ENCODE results near the gene ACOXL.

The ACOXL gene

GRCh38 chr2:111068435-111069058 lies 336.2 kb downstream of the ACOXL start:
- TF ChIP-seq CTCF (IDR thresholded peaks at IDR 0.05; ENCODE audit: insufficient read depth, low read length, poor library complexity, severe bottlenecking) (no peak), EZH2phosphoT487 (conservative IDR thresholded peaks at IDR 0.05; ENCODE audit: low read length) (no peak)
- no peak overlapping the region for H3K4me2 ChIP-seq (ENCODE audit: low read depth, low read length, poor library complexity, severe bottlenecking)

GRCh38 chr2:111069722-111070121 lies 337.3 kb downstream of the ACOXL start:
- no peak overlapping the region for H2AFZ ChIP-seq (ENCODE audit: low read depth, low read length, severe bottlenecking)
- no peaks in the 10 kb centered on the region for H3F3A ChIP-seq (ENCODE audit: insufficient read depth)
- H3K27ac ChIP-seq (ENCODE audit: low read depth, low read length), result no peak overlapping the region
- H3K27me3 ChIP-seq (ENCODE audit: low read length), result no peaks in the 10 kb centered on the region
- H3K9me3 ChIP-seq (ENCODE audit: insufficient read depth, low read length), result no peaks in the 10 kb centered on the region
- no peaks in the 10 kb centered on the region for H3K9me2 ChIP-seq (replicated peaks; ENCODE audit: insufficient read depth, low read length)
- TF ChIP-seq CTCF (IDR thresholded peaks at IDR 0.05; ENCODE audit: insufficient read depth, low read length, poor library complexity, severe bottlenecking), result no peak
- no peak for TF ChIP-seq EZH2phosphoT487 (conservative IDR thresholded peaks at IDR 0.05; ENCODE audit: low read length)
- no peak overlapping the region for H3K4me2 ChIP-seq (ENCODE audit: low read depth, low read length, poor library complexity, severe bottlenecking)
- H4K20me1 ChIP-seq (ENCODE audit: low read depth, low read length), result no peaks in the 10 kb centered on the region
- no peak overlapping the region for H3K4me3 ChIP-seq (ENCODE audit: insufficient read depth, low read length, poor library complexity, severe bottlenecking)
- H3K9ac ChIP-seq (ENCODE audit: low read length), result no peak overlapping the region
- no peaks in the 10 kb centered on the region for H3K36me3 ChIP-seq (ENCODE audit: low read length)
- H3K79me2 ChIP-seq (ENCODE audit: insufficient read depth, low read length), result no peaks in the 10 kb centered on the region

More at GRCh38 chr2:111068435-111069058, 336.2 kb downstream of the ACOXL start:
- H3K27me3 ChIP-seq (ENCODE audit: low read length), result no peaks in the 10 kb centered on the region
- no peaks in the 10 kb centered on the region for H3K9me3 ChIP-seq (ENCODE audit: insufficient read depth, low read length)
- H2AFZ ChIP-seq (ENCODE audit: low read depth, low read length, severe bottlenecking), result no peak overlapping the region
- H3K27ac ChIP-seq (ENCODE audit: low read depth, low read length), result no peak overlapping the region
- no peaks in the 10 kb centered on the region for H3K9me2 ChIP-seq (replicated peaks; ENCODE audit: insufficient read depth, low read length)
- no peaks in the 10 kb centered on the region for H3F3A ChIP-seq (ENCODE audit: insufficient read depth)
- H3K79me2 ChIP-seq (ENCODE audit: insufficient read depth, low read length), result no peaks in the 10 kb centered on the region
- H4K20me1 ChIP-seq (ENCODE audit: low read depth, low read length), result no peaks in the 10 kb centered on the region
- H3K36me3 ChIP-seq (ENCODE audit: low read length), result no peaks in the 10 kb centered on the region
- no peak overlapping the region for H3K9ac ChIP-seq (ENCODE audit: low read length)
- H3K4me3 ChIP-seq (ENCODE audit: insufficient read depth, low read length, poor library complexity, severe bottlenecking), result no peak overlapping the region

GRCh38 chr2:111071600-111072171 lies 339.3 kb downstream of the ACOXL start:
- no peaks in the 10 kb centered on the region for H3F3A ChIP-seq (ENCODE audit: insufficient read depth)
- no peaks in the 10 kb centered on the region for H3K79me2 ChIP-seq (ENCODE audit: insufficient read depth, low read length)
- TF ChIP-seq EZH2phosphoT487 (conservative IDR thresholded peaks at IDR 0.05; ENCODE audit: low read length) (no peak), CTCF (IDR thresholded peaks at IDR 0.05; ENCODE audit: insufficient read depth, low read length, poor library complexity, severe bottlenecking) (no peak)
- no peaks in the 10 kb centered on the region for H3K27me3 ChIP-seq (ENCODE audit: low read length)
- H4K20me1 ChIP-seq (ENCODE audit: low read depth, low read length), result no peaks in the 10 kb centered on the region
- H3K9ac ChIP-seq (ENCODE audit: low read length), result no peak overlapping the region
- no peaks in the 10 kb centered on the region for H3K9me3 ChIP-seq (ENCODE audit: insufficient read depth, low read length)
- no peak overlapping the region for H3K27ac ChIP-seq (ENCODE audit: low read depth, low read length)
- H3K9me2 ChIP-seq (replicated peaks; ENCODE audit: insufficient read depth, low read length), result no peaks in the 10 kb centered on the region
- no peaks in the 10 kb centered on the region for H3K36me3 ChIP-seq (ENCODE audit: low read length)
- no peak overlapping the region for H3K4me3 ChIP-seq (ENCODE audit: insufficient read depth, low read length, poor library complexity, severe bottlenecking)
- no peak overlapping the region for H3K4me2 ChIP-seq (ENCODE audit: low read depth, low read length, poor library complexity, severe bottlenecking)
- H2AFZ ChIP-seq (ENCODE audit: low read depth, low read length, severe bottlenecking), result no peak overlapping the region
